PC-3 (cell line): Measurements from ENCODE around the gene NUFIP1. TPM values are rescaled to one million over a fixed set of nuclear protein-coding genes. Genes with fewer than 3 reads are reported as not detected.

ENCODE experiments used
- ATAC-seq: fragments of 200-7000 bp; cut with Tn5 transposase; 2 replicates; pipeline ENCODE4 v1.9.1; 2020; ENCODE audit warnings: mild to moderate bottlenecking, moderate library complexity
- BruUV-seq: library from RNA; stranded (reverse); fragments of 400-500 nt; replicated peaks from 2 replicates; lab custom pipeline; 2021; lab: Mats Ljungman, UMichigan
- CTCF ChIA-PET: fragments of 300-600 bp; sonication (Branson Sonifier 250); formaldehyde crosslinking; loops from one replicate; lab custom pipeline; 2022; ENCODE audit warnings: antibody characterized with exemption; lab: Charles Lee
- POLR2A ChIA-PET: fragments of 300-600 bp; sonication (Branson Sonifier 250); formaldehyde crosslinking; loops from one replicate; lab custom pipeline; 2022; ENCODE audit warnings: antibody characterized with exemption; ENCODE audit not compliant: unreplicated experiment; lab: Charles Lee
- DNase-seq: peaks from one replicate; pipeline ENCODE4 v3.0.0-alpha.2; 2015
- H2AFZ ChIP-seq: fragments of 300-600 bp; sonication (generic); 2 replicates; pipeline ENCODE4 v1.6.0; 2016; ENCODE audit warnings: antibody characterized with exemption, low read length
- H3F3A ChIP-seq: fragments of 300-600 bp; sonication (generic); one replicate; pipeline ENCODE4 v1.6.0; 2017; ENCODE audit warnings: antibody characterized with exemption, low read length, control low read depth, mild to moderate bottlenecking; ENCODE audit not compliant: unreplicated experiment
- H3K27ac ChIP-seq: fragments of 300-600 bp; sonication (generic); 2 replicates; pipeline ENCODE4 v1.5.1; 2016; ENCODE audit warnings: mild to moderate bottlenecking, low read length
- H3K27me3 ChIP-seq: fragments of 300-600 bp; sonication (generic); 2 replicates; pipeline ENCODE4 v1.6.1; 2016; ENCODE audit warnings: low read length, mixed read lengths
- H3K36me3 ChIP-seq: fragments of 300-600 bp; sonication (generic); 2 replicates; pipeline ENCODE4 v1.6.1; 2016; ENCODE audit warnings: low read depth, mixed run types, low read length, mixed read lengths
- H3K4me1 ChIP-seq: fragments of 300-600 bp; sonication (generic); 2 replicates; pipeline ENCODE4 v1.5.1; 2016; ENCODE audit warnings: low read length; ENCODE audit not compliant: insufficient read depth
- H3K4me2 ChIP-seq: fragments of 300-600 bp; sonication (generic); 2 replicates; pipeline ENCODE4 v1.6.0; 2016; ENCODE audit warnings: low read length
- H3K4me3 ChIP-seq: fragments of 300-600 bp; sonication (generic); 2 replicates; pipeline ENCODE4 v1.5.1; 2016; ENCODE audit warnings: mild to moderate bottlenecking, low read length, mixed read lengths
- H3K79me2 ChIP-seq: fragments of 300-600 bp; sonication (generic); 2 replicates; pipeline ENCODE4 v1.6.1; 2017; ENCODE audit warnings: low read length, mixed read lengths
- H3K9ac ChIP-seq: fragments of 300-600 bp; sonication (generic); 2 replicates; pipeline ENCODE4 v1.6.0; 2016; ENCODE audit warnings: mild to moderate bottlenecking, low read length
- H3K9me2 ChIP-seq: fragments of 300-600 bp; sonication (generic); replicated peaks from 2 replicates; pipeline ENCODE4 v1.6.1; 2016; ENCODE audit warnings: mixed run types, low read length, mixed read lengths
- H3K9me3 ChIP-seq: fragments of 300-600 bp; sonication (generic); 2 replicates; pipeline ENCODE4 v1.6.1; 2016; ENCODE audit warnings: low read length, mixed read lengths
- H4K20me1 ChIP-seq: fragments of 300-600 bp; sonication (generic); 2 replicates; pipeline ENCODE4 v1.6.1; 2016; ENCODE audit warnings: low read length, mixed read lengths
- EZH2 ChIP-seq: fragments of 300-600 bp; sonication (generic); IDR thresholded peaks from one replicate; pipeline ENCODE4 v1.6.1; 2017; ENCODE audit warnings: antibody characterized with exemption, mild to moderate bottlenecking, low read length; ENCODE audit not compliant: unreplicated experiment
- EZH2phosphoT487 ChIP-seq: fragments of 300-600 bp; sonication (generic); IDR thresholded peaks from 2 replicates; pipeline ENCODE4 v1.6.1; 2018; ENCODE audit warnings: mild to moderate bottlenecking, antibody characterized with exemption, low read length, borderline replicate concordance
- intact Hi-C: fragments of 100-400 bp; cut with micrococcal nuclease; formaldehyde crosslinking; loops from 2 replicates; pipeline ENCODE4 v1.9.0; 2023
- total RNA-seq: library from RNA; depleted of rRNA; stranded (reverse); fragments of >200 nt; gene quantifications from 2 replicates; pipeline ENCODE4 v1.2.3, GENCODE V29; 2014
- TF ChIP-seq, protein P1 (sequence below): fragments of 300-600 bp; sonication (generic); conservative IDR thresholded peaks from 2 replicates; pipeline ENCODE4 v1.5.1; 2017; ENCODE audit warnings: antibody characterized with exemption, low read depth, mild to moderate bottlenecking, low read length

The NUFIP1 gene
- total RNA-seq, 1 experiment from 2014 or later = 4.0 TPM

GRCh38 chr13:44971656-44972595 is 17.3 kb downstream of the NUFIP1 start:
- Histone ChIP-seq H3K79me2 (peaks cover 21% of the 10 kb centered on the region), H3K4me3 (no peak overlapping the region), H3K27me3 (no peaks in the 10 kb centered on the region), H3F3A (no peaks in the 10 kb centered on the region), H3K9me3 (no peaks in the 10 kb centered on the region), H2AFZ (no peak overlapping the region), H3K4me2 (no peak overlapping the region), H3K9me2 (no peaks in the 10 kb centered on the region), H3K27ac (no peak overlapping the region), H3K4me1 (peaks cover 6% of the 10 kb centered on the region; the same call in 1 of the 2 replicates), H3K9ac (no peak overlapping the region), H4K20me1 (peaks cover 4% of the 10 kb centered on the region; the same call in 1 of the 2 replicates), H3K36me3 (peaks cover 8% of the 10 kb centered on the region; the same call in 1 of the 2 replicates)
- DNase-seq (no peak), ATAC-seq (no peak)
- intact Hi-C loops = loop anchor here (2.0 to 5.0 kb wide), 3 partner anchors 260 to 395 kb away; partner anchors contain the start of gene TSC22D1
- TF ChIP-seq EZH2 (no peak), EZH2phosphoT487 (no peak)
- TF ChIP-seq, protein P1, sequence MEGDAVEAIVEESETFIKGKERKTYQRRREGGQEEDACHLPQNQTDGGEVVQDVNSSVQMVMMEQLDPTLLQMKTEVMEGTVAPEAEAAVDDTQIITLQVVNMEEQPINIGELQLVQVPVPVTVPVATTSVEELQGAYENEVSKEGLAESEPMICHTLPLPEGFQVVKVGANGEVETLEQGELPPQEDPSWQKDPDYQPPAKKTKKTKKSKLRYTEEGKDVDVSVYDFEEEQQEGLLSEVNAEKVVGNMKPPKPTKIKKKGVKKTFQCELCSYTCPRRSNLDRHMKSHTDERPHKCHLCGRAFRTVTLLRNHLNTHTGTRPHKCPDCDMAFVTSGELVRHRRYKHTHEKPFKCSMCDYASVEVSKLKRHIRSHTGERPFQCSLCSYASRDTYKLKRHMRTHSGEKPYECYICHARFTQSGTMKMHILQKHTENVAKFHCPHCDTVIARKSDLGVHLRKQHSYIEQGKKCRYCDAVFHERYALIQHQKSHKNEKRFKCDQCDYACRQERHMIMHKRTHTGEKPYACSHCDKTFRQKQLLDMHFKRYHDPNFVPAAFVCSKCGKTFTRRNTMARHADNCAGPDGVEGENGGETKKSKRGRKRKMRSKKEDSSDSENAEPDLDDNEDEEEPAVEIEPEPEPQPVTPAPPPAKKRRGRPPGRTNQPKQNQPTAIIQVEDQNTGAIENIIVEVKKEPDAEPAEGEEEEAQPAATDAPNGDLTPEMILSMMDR = no peak
- no TSS peak for BruUV-seq
- ChIA-PET POLR2A (no interaction called here), CTCF (no interaction called here)

DNA sequence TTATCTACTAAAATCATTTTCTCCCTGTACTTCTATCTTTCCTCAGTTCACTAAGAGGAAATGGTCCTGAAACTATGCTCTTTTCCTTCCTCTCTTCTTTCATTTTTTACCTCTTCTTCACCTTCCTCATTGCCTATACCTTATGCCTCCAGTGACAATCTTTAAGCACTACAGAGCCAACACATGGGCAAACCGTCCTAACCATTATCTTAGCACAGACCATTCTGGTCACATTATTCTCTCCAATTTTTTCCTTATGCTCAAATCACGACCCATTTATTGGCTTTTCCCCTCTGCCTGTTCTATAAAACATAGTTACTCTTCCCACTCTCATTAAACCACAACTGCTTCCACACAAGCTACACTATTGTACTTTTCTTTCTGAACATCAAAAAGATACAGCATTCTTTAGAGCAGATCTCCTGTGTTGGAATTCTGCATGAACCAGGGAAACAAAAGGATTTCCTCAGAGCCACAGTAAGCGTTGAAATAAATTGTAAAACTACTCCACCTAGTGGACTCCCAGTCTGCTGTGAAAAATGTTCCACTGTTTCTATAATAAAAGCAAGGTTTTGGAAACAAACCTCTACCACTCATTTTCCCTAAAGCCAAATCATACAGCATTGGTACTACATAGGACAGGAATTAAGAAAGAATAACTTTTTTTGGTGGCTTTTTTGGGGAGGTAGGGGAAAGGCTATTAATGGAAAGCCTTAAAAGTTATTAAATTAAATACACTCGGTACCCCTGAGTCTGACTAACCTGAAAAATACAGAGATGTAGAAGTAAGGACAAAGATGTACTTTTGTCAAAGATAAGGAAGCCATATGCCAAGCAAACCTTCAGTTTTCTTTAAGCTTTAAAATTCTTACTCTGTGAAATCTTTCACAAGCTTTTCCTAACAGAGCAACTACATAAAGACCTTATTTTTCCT is 19.5 kb downstream of the NUFIP1 start:
- Histone ChIP-seq H3K4me1 (peaks cover 6% of the 10 kb centered on the region; the same call in 1 of the 2 replicates), H3K9ac (no peak overlapping the region), H3K79me2 (peaks cover 21% of the 10 kb centered on the region), H3K9me3 (no peaks in the 10 kb centered on the region), H3K27me3 (no peaks in the 10 kb centered on the region), H3K27ac (no peak overlapping the region), H3K36me3 (peaks cover 12% of the 10 kb centered on the region), H3K4me3 (no peak overlapping the region), H3K9me2 (no peaks in the 10 kb centered on the region), H4K20me1 (peaks cover 4% of the 10 kb centered on the region; the same call in 1 of the 2 replicates), H3K4me2 (no peak overlapping the region), H2AFZ (no peak overlapping the region), H3F3A (no peaks in the 10 kb centered on the region)
- ATAC-seq (peak; percentile 74), DNase-seq (peak; percentile 70)
- no TSS peak for BruUV-seq
- no peak for TF ChIP-seq EZH2phosphoT487
- TF ChIP-seq, protein P1 = peak; percentile 86
- intact Hi-C loops = loop anchor here (2.0 to 5.0 kb wide), 4 partner anchors 38 to 487 kb away; partner anchors contain the start of gene TSC22D1
- CTCF ChIA-PET = no interaction called here
- POLR2A ChIA-PET = no interaction called here
